Trophoblast cell (in vitro differentiated cells and primary cell): ENCODE measurements around the gene RASEF.

Experiments
- DNase-seq, 2 donors: peaks; one replicate each; pipeline ENCODE4 v3.0.0-alpha.2; 2016
- H2AFZ ChIP-seq: 2 replicates; pipeline ENCODE4 v1.6.1; 2013; ENCODE audit warnings: low read length, moderate library complexity, mild to moderate bottlenecking; ENCODE audit not compliant: insufficient read depth, poor library complexity
- H2AK5ac ChIP-seq: 2 replicates; pipeline ENCODE4 v1.6.1; 2013; ENCODE audit warnings: mild to moderate bottlenecking, low read length
- H2BK120ac ChIP-seq: 2 replicates; pipeline ENCODE4 v1.6.1; 2013; ENCODE audit warnings: low read length, mild to moderate bottlenecking, moderate library complexity; ENCODE audit not compliant: insufficient read depth, poor library complexity
- H2BK12ac ChIP-seq: 2 replicates; pipeline ENCODE4 v1.6.1; 2013; ENCODE audit warnings: mild to moderate bottlenecking, low read length, moderate library complexity
- H2BK5ac ChIP-seq: 2 replicates; pipeline ENCODE4 v1.6.1; 2013; ENCODE audit warnings: low read length, low read depth, moderate library complexity, mild to moderate bottlenecking; ENCODE audit not compliant: poor library complexity
- H3K14ac ChIP-seq: 2 replicates; pipeline ENCODE4 v1.6.1; 2013; ENCODE audit warnings: mild to moderate bottlenecking, low read length
- H3K18ac ChIP-seq: 2 replicates; pipeline ENCODE4 v1.6.1; 2013; ENCODE audit warnings: mild to moderate bottlenecking, low read length
- H3K23ac ChIP-seq: 2 replicates; pipeline ENCODE4 v1.6.1; 2013; ENCODE audit warnings: low read length
- H3K27ac ChIP-seq: 2 replicates; pipeline ENCODE4 v1.5.1; 2013; ENCODE audit warnings: low read depth, mild to moderate bottlenecking, inconsistent platforms, low read length, moderate library complexity
- H3K27me3 ChIP-seq: 2 replicates; pipeline ENCODE4 v1.6.1; 2013; ENCODE audit warnings: inconsistent platforms, mild to moderate bottlenecking, low read length, moderate library complexity; ENCODE audit not compliant: insufficient read depth
- H3K36me3 ChIP-seq, 2 experiments: 1 replicate in 1 of 2; 2 replicates in 1 of 2; pipeline ENCODE4 v1.6.1; 2013; ENCODE audit warnings: low read length in 2 of 2, mild to moderate bottlenecking in 2 of 2, moderate library complexity in 1 of 2; ENCODE audit not compliant: insufficient read depth in 2 of 2, control insufficient read depth in 1 of 2
- H3K4ac ChIP-seq: 2 replicates; pipeline ENCODE4 v1.6.1; 2013; ENCODE audit warnings: low read depth, mild to moderate bottlenecking, low read length, moderate library complexity
- H3K4me1 ChIP-seq, 2 experiments: 1 replicate in 1 of 2; 2 replicates in 1 of 2; pipeline ENCODE4 v1.6.1; 2013; ENCODE audit warnings: low read length in 2 of 2, mild to moderate bottlenecking in 2 of 2, moderate library complexity in 1 of 2; ENCODE audit not compliant: insufficient read depth in 2 of 2, control insufficient read depth in 1 of 2
- H3K4me2 ChIP-seq: 2 replicates; pipeline ENCODE4 v1.6.1; 2013; ENCODE audit warnings: inconsistent platforms, mild to moderate bottlenecking, low read length, moderate library complexity
- H3K4me3 ChIP-seq: 2 replicates; pipeline ENCODE4 v1.5.1; 2013; ENCODE audit warnings: mild to moderate bottlenecking, low read depth, low read length, inconsistent platforms
- H3K79me1 ChIP-seq: one replicate; pipeline ENCODE4 v1.6.1; 2013; ENCODE audit warnings: low read length
- H3K79me2 ChIP-seq: 2 replicates; pipeline ENCODE4 v1.6.1; 2013; ENCODE audit warnings: low read length, mild to moderate bottlenecking; ENCODE audit not compliant: control insufficient read depth, insufficient read depth, poor library complexity
- H3K9ac ChIP-seq: 2 replicates; pipeline ENCODE4 v1.6.1; 2013; ENCODE audit warnings: mild to moderate bottlenecking, low read length
- H3K9me3 ChIP-seq: 2 replicates; pipeline ENCODE4 v1.6.1; 2013; ENCODE audit warnings: low read depth, mild to moderate bottlenecking, control low read depth, inconsistent platforms, low read length; ENCODE audit not compliant: insufficient read depth
- H4K12ac ChIP-seq: 2 replicates; pipeline ENCODE4 v1.6.1; 2013; ENCODE audit warnings: low read depth, mild to moderate bottlenecking, low read length, moderate library complexity
- H4K8ac ChIP-seq: 2 replicates; pipeline ENCODE4 v1.6.1; 2013; ENCODE audit warnings: low read depth, mild to moderate bottlenecking, low read length, moderate library complexity
- H4K91ac ChIP-seq: one replicate; pipeline ENCODE4 v1.6.1; 2013; ENCODE audit warnings: low read depth, mild to moderate bottlenecking, low read length, moderate library complexity
- WGBS: extraction: QIAGEN DNeasy Blood & Tissue Kit; methylation state at CpG from one replicate; pipeline ENCODE4 v1.1.7; 2013; ENCODE audit warnings: missing lambda C conversion rate; ENCODE audit not compliant: insufficient read length, insufficient coverage; ENCODE audit errors: extremely low coverage; 5-methylcytosine and 5-hydroxymethylcytosine counted together

The RASEF gene

GRCh38 chr9:83019246-83019645 lies 43.7 kb downstream of the RASEF start:
- Histone ChIP-seq H3K36me3 (no peaks in the 10 kb centered on the region), H3K9me3 (no peaks in the 10 kb centered on the region), H3K4me1 (no peaks in the 10 kb centered on the region), H2BK120ac (no peak overlapping the region), H2AFZ (no peak overlapping the region), H4K8ac (no peak overlapping the region), H3K4ac (no peak overlapping the region), H3K27me3 (peaks cover 2% of the 10 kb centered on the region), H3K27ac (no peak overlapping the region), H3K4me2 (no peak overlapping the region), H3K9ac (no peak overlapping the region), H2BK5ac (no peak overlapping the region), H2AK5ac (no peak overlapping the region), H3K14ac (no peak overlapping the region), H3K4me3 (no peak overlapping the region), H4K91ac (no peak overlapping the region), H3K79me2 (no peaks in the 10 kb centered on the region), H2BK12ac (no peak overlapping the region), H4K12ac (no peak overlapping the region), H3K18ac (no peak overlapping the region), H3K23ac (no peak overlapping the region), H3K79me1 (no peaks in the 10 kb centered on the region)
- DNase-seq: no peak
- no CpG with 5 or more reads among the region's 2 CpGs for WGBS

GRCh38 chr9:83015897-83016296 lies 47.0 kb downstream of the RASEF start:
- Histone ChIP-seq H3K79me1 (no peaks in the 10 kb centered on the region), H3K4me3 (no peak overlapping the region), H3K4ac (no peak overlapping the region), H3K27me3 (no peaks in the 10 kb centered on the region), H3K18ac (no peak overlapping the region), H3K27ac (no peak overlapping the region), H2BK12ac (no peak overlapping the region), H3K23ac (no peak overlapping the region), H2AFZ (no peak overlapping the region), H3K14ac (no peak overlapping the region), H3K9ac (no peak overlapping the region), H2AK5ac (no peak overlapping the region), H3K4me2 (no peak overlapping the region), H4K12ac (no peak overlapping the region), H2BK5ac (no peak overlapping the region), H3K36me3 (no peaks in the 10 kb centered on the region), H3K4me1 (no peaks in the 10 kb centered on the region), H4K8ac (no peak overlapping the region), H3K79me2 (no peaks in the 10 kb centered on the region), H2BK120ac (no peak overlapping the region), H4K91ac (no peak overlapping the region), H3K9me3 (no peaks in the 10 kb centered on the region)
- no peak for DNase-seq
- no CpG with 5 or more reads among the region's 2 CpGs for WGBS

- Histone ChIP-seq H3K18ac (no peak overlapping the region), H2AK5ac (no peak overlapping the region), H3K27me3 (no peaks in the 10 kb centered on the region), H4K91ac (no peak overlapping the region), H2BK12ac (no peak overlapping the region), H3K9ac (no peak overlapping the region), H3K79me1 (no peaks in the 10 kb centered on the region), H3K36me3 (no peaks in the 10 kb centered on the region), H3K4me1 (no peaks in the 10 kb centered on the region), H2BK5ac (no peak overlapping the region), H3K14ac (no peak overlapping the region), H2AFZ (no peak overlapping the region), H3K79me2 (no peaks in the 10 kb centered on the region), H3K4me3 (no peak overlapping the region), H3K23ac (no peak overlapping the region), H3K9me3 (no peaks in the 10 kb centered on the region), H4K8ac (no peak overlapping the region), H3K27ac (no peak overlapping the region), H3K4me2 (no peak overlapping the region), H3K4ac (no peak overlapping the region), H4K12ac (no peak overlapping the region), H2BK120ac (no peak overlapping the region)
- no peak for DNase-seq
- WGBS: no CpG with 5 or more reads among the region's 3 CpGs
Observed at GRCh38 chr9:83013867-83014605, 48.9 kb downstream of the RASEF start.

GRCh38 chr9:83012922-83013838 lies 49.8 kb downstream of the RASEF start:
- Histone ChIP-seq H4K91ac (no peak overlapping the region), H3K4me2 (no peak overlapping the region), H3K14ac (no peak overlapping the region), H2BK5ac (no peak overlapping the region), H3K79me1 (no peaks in the 10 kb centered on the region), H3K27me3 (no peaks in the 10 kb centered on the region), H2BK12ac (no peak overlapping the region), H3K4me1 (no peaks in the 10 kb centered on the region), H3K9me3 (no peaks in the 10 kb centered on the region), H2AFZ (no peak overlapping the region), H3K9ac (no peak overlapping the region), H2AK5ac (no peak overlapping the region), H4K12ac (no peak overlapping the region), H3K4ac (no peak overlapping the region), H3K23ac (no peak overlapping the region), H3K36me3 (no peaks in the 10 kb centered on the region), H3K4me3 (no peak overlapping the region), H2BK120ac (no peak overlapping the region), H3K18ac (no peak overlapping the region), H3K79me2 (no peaks in the 10 kb centered on the region), H4K8ac (no peak overlapping the region), H3K27ac (no peak overlapping the region)
- no CpG with 5 or more reads among the region's 7 CpGs for WGBS
- no peak for DNase-seq
